ENCODE data around the gene DNAH2. TPM values are rescaled to one million over a fixed set of nuclear protein-coding genes. Genes with fewer than 3 reads are reported as not detected.
A peak's percentile ranks its signal among the peaks of the same experiment; 100 is the strongest.
"Not testable (repeated sequence)": the region's sequence is repeated elsewhere in the genome, so short reads cannot be mapped to it uniquely, and the experiment has no call there.

Gene DNAH2
- total RNA-seq, 1 donor from 2014 or later, result 0.10 TPM

GRCh38 chr17:7851438-7852261 is 134.1 kb downstream of the DNAH2 start:
- DNase-seq, result peak; percentile 89

GRCh38 chr17:7852262-7852670 is 134.7 kb downstream of the DNAH2 start:
- DNase-seq, result no peak

- DNase-seq, result no peak
Measured at GRCh38 chr17:7852919-7853690, 135.6 kb downstream of the DNAH2 start.

- DNase-seq, result no peak
Measured at GRCh38 chr17:7853691-7854038, 136.1 kb downstream of the DNAH2 start.

- no peak for DNase-seq
Measured at GRCh38 chr17:7854078-7854777, 136.7 kb downstream of the DNAH2 start.

- no peak for DNase-seq
Measured at GRCh38 chr17:7854851-7855659, 137.5 kb downstream of the DNAH2 start, which contains the start of gene TMEM88. Gene TMEM88, plus strand, starts transcription at chr17:7855066. Its CDS starts 9 bp downstream, at chr17:7855075.

GRCh38 chr17:7855660-7856010 is 138.1 kb downstream of the DNAH2 start:
- DNase-seq, result no peak

DNA sequence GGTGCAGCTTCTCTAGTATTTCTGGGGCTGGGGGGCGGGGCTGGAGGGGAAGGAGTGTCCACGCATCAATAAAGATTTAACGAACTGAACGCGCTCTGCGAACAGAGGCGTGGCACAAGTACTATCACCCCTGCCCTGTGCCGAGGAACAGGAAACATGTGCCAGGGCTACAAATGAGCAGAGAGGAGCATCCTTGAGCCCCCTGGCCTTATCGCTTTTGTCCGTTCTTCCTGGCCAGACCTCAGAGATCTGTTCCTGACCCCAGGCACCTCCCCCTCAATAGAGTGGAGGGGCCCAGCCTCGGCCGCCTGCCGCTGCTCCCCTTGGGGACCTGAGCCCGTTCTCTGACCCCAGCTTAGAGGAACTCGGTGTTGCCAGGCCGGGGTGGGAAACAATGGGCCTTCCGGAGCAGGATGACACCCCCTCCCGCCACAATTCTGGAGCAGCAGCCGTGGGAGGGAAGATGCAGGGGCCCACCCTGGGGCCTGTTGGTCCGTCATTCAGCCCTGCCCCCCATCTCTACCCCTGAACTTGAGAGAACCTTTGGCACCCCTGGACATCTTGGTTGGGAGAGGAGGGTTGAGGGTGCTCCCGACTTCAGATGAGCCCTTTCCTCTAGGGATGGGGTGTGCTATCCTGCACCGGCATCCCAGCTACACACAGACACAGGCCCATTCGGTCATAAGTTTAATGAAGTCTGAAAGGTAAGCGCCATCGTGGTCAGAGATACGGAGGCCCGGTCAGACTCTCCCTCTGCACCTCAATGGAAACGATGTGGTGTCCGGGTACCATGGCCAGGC is 138.7 kb downstream of the DNAH2 start:
- peak; percentile 71 for DNase-seq

- peak; percentile 100 for DNase-seq
Measured at GRCh38 chr17:7856811-7857712, 139.5 kb downstream of the DNAH2 start, which contains the start of gene NAA38. Gene NAA38, minus strand, starts transcription at chr17:7857559. Its CDS starts 96 bp downstream, at chr17:7857463.

DNA sequence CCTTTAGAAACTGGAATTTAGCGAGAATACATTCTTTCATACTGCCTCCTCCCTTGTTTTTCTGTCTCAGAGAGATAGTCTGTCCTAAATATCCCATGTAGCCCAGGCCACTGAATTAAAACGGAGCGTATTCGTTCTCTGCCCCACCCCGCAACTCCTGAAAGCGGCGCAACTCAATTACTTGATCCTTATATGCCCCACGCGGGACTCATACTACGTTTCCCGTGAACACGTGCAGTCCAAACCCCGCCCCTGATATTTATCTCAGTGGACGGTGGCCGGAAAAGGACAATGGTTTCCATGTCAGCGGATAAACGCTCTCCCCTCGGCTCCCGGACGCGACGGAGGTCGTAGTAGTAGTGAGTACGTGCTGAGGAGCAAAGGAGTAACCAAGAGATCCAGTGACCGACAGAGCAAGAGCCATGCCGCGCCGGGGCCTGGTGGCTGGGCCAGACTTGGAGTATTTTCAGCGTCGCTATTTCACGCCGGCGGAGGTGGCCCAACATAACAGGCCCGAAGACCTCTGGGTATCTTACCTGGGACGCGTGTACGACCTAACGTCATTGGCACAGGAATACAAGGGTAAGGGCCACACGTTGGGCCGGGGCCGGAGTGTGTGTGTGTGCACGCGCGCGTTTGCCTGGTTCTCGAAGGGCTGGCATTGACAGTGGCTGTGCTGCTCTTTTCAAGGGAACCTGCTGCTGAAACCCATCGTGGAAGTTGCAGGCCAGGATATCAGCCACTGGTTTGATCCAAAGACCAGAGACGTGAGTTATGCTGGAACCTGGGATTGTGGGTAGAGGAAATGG is 140.4 kb downstream of the DNAH2 start, which contains the start of gene CYB5D1:
CYB5D1 (plus strand) TSS at position 291 of the 809 bp plus-strand sequence; CDS start at position 423, 132 bp downstream.
- peak; percentile 98 for DNase-seq

GRCh38 chr17:7858522-7858810 is 140.9 kb downstream of the DNAH2 start:
- DNase-seq, result peak; percentile 62

GRCh38 chr17:7859028-7859427 is 141.5 kb downstream of the DNAH2 start:
- no peak for DNase-seq

DNA sequence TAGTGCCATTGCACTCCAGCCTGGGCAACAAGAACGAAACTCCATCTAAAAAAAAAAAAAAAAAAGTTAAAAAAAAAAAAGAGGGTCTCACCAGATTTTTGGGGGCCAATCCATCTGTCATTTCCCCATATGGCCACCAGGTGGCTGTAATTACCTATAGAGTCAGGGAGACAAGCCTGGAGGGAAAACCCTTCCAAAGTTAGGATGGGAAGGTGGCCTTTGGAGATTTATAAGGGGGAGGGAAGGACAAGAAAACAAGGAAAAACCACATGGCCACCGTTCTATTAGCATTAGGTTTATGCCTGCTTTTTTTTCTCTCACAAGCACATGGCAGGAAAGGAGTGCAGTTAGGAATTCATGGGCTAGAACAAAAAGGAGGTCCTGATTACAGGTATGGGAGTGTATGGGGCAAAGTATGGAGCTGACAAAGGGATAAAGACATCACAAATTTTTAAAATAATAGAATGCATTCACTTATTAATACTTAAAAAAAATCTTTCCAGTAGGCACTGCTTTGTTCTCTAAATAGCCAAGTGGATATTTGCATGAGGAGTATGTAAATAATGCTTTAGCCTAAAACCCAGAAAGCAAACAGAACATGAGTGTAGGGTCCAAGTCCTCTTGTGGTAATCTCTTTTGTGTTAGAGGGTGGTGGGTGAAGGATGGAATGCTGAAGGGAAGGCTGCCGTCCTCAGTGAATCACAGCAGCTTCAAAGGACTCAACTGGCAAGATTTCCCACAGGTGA is 145.3 kb downstream of the DNAH2 start:
- DNase-seq, result peak; percentile 34

DNA sequence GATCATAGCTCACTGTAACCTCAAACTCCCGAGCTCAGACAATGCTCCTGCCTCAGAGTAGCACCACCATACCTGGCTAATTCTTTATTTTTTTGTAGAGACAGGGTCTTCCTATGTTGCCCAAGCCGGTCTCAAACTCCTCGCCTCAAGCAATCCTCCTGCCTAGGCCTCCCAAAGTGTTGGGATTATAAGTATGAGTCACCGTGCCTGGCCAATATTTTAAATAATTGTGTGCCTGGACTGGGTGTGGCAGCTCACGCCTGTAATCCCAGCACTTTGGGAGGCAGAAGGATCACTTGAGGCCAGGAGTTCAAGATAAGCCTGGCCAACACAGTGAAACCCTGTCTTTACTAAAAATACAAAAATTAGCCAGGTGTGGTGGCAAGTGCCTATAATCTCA is 146.8 kb downstream of the DNAH2 start:
- DNase-seq, result not testable (repeated sequence)

- DNase-seq, result no peak
Measured at GRCh38 chr17:7864995-7865650, 147.6 kb downstream of the DNAH2 start.

- DNase-seq, result no peak
Measured at GRCh38 chr17:7867881-7868329, 150.4 kb downstream of the DNAH2 start.

DNA sequence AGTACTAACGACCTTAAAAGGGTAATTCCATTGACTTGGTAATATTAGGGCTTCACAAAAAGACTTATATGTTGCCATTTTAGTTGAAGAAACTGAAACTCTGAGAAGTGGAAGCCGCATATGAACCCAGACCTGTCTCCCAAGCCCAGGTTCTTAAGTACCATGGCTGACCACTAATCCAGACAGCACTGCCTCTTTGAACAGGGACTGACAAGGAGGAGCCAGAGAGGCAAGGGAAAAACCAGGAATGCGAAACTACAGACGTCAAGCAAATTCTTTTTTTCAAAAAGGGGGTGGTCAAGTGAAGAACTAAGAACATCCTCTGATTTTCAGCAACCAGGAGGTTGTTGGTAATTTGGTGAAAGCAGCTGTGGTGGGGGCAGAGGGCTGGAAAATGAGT is 155.5 kb downstream of the DNAH2 start:
- no peak for DNase-seq
